ENCODE results near the gene LIPT2. TPM values are rescaled to one million over a fixed set of nuclear protein-coding genes. Genes with fewer than 3 reads are reported as not detected.

LIPT2 gene
- total and polyA plus RNA-seq, 12 donors = 0.93 to 3.8 (median 1.6) TPM

- ATAC-seq = no peak
These were observed 25.0 kb downstream of the LIPT2 start for GRCh38 chr11:74468521-74468920.

GRCh38 chr11:74468058-74468457 lies 25.5 kb downstream of the LIPT2 start:
- peaks cover 0 to 46% (median 21%) of the 10 kb centered on the region in 9 donors for H3K4me1 ChIP-seq
- H3K36me3 ChIP-seq = no peaks in the 10 kb centered on the region
- ATAC-seq (no peak), DNase-seq (no peak)
- peak overlapping the region in 5 of 10 donors; percentile 64 to 83 (median 73) for H3K27ac ChIP-seq
- intact Hi-C loops (cut with DNase I) = no loop called here
- TF ChIP-seq CTCF (IDR thresholded peaks at IDR 0.05) = no peak
- H3K4me3 ChIP-seq = peak overlapping the region in 2 of 10 donors; percentile 63 to 78
- H3K27me3 ChIP-seq = no peaks in the 10 kb centered on the region
- WGBS, 2 donors = 88 to 89% methylated on average over 4 of the region's 4 CpGs
- H3K9me3 ChIP-seq = no peaks in the 10 kb centered on the region

More at GRCh38 chr11:74468521-74468920, 25.0 kb downstream of the LIPT2 start:
- H3K27me3 ChIP-seq = no peaks in the 10 kb centered on the region
- TF ChIP-seq CTCF (IDR thresholded peaks at IDR 0.05) = no peak
- H3K27ac ChIP-seq = peak overlapping the region in 1 of 10 donors; percentile 64
- peaks cover 0 to 45% (median 21%) of the 10 kb centered on the region in 9 donors for H3K4me1 ChIP-seq
- no peak overlapping the region for H3K4me3 ChIP-seq
- intact Hi-C loops (cut with DNase I) = no loop called here
- no peak for DNase-seq
- no peaks in the 10 kb centered on the region for H3K36me3 ChIP-seq
- no peaks in the 10 kb centered on the region for H3K9me3 ChIP-seq

- Histone ChIP-seq H3K4me3 (peak within 1 kb of the TSS; percentile 29 to 78 (median 68)), H3K36me3 (no peaks in the 10 kb centered on the region), H3K4me1 (peaks cover 0 to 53% (median 23%) of the 10 kb centered on the region in 9 donors), H3K27ac (peak within 1 kb of the TSS in 9 of 10 donors; percentile 11 to 83 (median 64)), H3K27me3 (no peaks in the 10 kb centered on the region), H3K9me3 (no peaks in the 10 kb centered on the region)
- WGBS, 2 donors = 7 to 11% methylated on average over 59 to 62 of the region's 62 CpGs
- intact Hi-C loops (cut with DNase I) = no loop called here
- peak; percentile 83 to 92 (median 88) for ATAC-seq
- TF ChIP-seq CTCF (IDR thresholded peaks at IDR 0.05) = no peak
- peak; percentile 47 to 68 for DNase-seq
These were observed 26.3 kb downstream of the LIPT2 start, which contains the start of gene KCNE3 for GRCh38 chr11:74466916-74467885. Gene KCNE3, minus strand, starts transcription at chr11:74467549. Its CDS starts 9,986 bp downstream, at chr11:74457563.

- DNase-seq (no peak), ATAC-seq (no peak)
- WGBS, 2 donors = 66 to 67% methylated on average over 2 of the region's 2 CpGs
- Histone ChIP-seq H3K27me3 (no peaks in the 10 kb centered on the region), H3K27ac (no peak overlapping the region), H3K36me3 (no peaks in the 10 kb centered on the region), H3K9me3 (no peaks in the 10 kb centered on the region), H3K4me3 (peak overlapping the region in 1 of 10 donors; percentile 17), H3K4me1 (peaks cover 0 to 48% (median 28%) of the 10 kb centered on the region in 9 donors)
- TF ChIP-seq CTCF (IDR thresholded peaks at IDR 0.05) = no peak
- intact Hi-C loops (cut with DNase I) = no loop called here
These were observed 28.2 kb downstream of the LIPT2 start for GRCh38 chr11:74465291-74465708.

Data from heart right ventricle (tissue), 16 donors.